Renal cortex interstitium (tissue), 11 donors: ENCODE data around the gene MRO. TPM values are rescaled to one million over a fixed set of nuclear protein-coding genes. Genes with fewer than 3 reads are reported as not detected.
"Not testable (repeated sequence)": the region's sequence is repeated elsewhere in the genome, so short reads cannot be mapped to it uniquely, and the experiment has no call there.

ENCODE experiments used
- DNase-seq, 11 donors: peaks; one replicate each; pipeline ENCODE4 v3.0.0-alpha.2; 2013; ENCODE audit warnings: low read depth in 9 of 11, low spot score in 4 of 11; ENCODE audit errors: extremely low read depth in 1 of 11
- polyA plus RNA-seq, 3 donors: library from polyadenylated mRNA; unstranded; fragments of 120-200 nt; gene quantifications; one replicate each; pipeline ENCODE4 v1.2.1, GENCODE V29; 2013; ENCODE audit not compliant: insufficient read length in 3 of 3

MRO gene
- polyA plus RNA-seq, 3 donors: 2.4 to 3.6 (median 2.4) TPM

DNA sequence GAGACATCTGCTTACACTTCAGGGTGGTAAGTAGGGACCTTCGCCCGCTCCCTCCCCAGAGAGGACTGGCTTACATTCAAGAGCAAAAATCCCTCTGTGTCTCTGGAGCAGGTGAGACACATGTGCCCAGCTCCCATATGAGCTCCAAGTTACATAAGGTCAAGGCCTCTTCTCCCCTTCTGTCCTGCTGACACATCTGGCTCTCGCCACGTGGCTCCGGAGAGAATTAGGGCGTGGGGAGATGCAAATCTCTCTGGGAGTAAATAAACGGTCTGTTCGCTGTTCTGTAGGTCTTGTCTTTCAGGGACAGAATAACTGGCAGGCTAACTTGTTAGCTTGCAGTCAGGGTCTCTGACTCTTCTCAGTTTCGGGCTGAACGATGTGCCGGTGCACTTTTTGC lies 16.2 kb downstream of the MRO start:
- DNase-seq: no peak

DNA sequence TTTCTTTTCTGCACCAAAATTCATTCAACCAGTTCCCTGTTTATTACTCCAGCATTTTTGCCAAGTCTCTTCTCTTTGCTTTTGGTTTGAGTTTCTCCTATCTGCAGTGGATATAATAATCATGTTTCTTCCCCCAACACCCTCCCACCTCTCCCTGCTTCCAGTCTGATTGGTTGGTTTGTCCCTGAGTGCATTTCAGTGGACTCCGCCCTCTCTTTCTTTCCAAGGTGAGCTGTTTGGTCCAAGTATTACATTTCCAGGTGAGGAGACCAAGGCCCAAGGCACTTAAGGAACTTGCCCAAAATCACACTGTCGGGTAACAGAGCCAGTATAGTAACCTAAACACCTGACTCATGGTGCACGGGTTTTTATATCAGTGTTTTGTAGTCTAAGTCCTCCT lies 17.7 kb downstream of the MRO start:
- DNase-seq: no peak

DNA sequence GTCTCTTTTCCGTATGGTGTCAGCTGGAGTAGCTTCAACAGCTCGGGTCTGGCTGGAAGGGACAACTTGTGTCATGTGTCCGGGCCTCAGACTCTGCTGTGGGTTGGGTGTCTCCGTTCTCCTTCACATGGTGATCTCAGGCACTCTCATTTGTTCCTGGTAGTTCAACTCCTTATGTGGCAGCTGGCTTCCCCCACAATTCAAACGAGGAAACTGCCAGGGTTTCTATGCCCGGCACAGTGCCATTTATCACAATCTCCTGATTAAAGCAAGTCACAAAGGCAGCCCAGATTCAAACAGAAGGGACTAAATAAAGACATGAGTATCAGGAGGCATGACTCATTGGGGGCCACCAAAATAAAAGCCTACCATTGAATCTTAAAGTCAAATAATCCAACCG lies 22.7 kb downstream of the MRO start:
- DNase-seq: no peak

DNA sequence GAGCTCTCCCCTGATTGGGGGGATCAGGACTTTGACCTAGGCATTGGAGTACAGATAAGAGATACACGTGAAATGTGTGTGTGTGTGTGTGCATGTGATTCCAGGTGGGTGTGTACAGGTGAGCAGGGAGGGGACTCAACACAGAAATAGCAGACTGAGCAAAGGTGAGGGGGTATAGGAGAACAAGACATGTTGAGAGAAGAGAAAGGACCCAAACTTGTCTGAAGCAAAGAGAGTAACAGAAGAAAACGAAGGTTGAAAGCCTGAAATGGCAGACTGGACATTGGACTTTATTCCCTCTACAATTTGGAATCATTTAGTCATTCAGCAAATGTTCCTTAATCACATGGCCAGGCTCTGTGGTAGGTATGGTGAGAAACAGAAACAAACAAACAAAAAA lies 23.3 kb downstream of the MRO start:
- no peak for DNase-seq

DNA sequence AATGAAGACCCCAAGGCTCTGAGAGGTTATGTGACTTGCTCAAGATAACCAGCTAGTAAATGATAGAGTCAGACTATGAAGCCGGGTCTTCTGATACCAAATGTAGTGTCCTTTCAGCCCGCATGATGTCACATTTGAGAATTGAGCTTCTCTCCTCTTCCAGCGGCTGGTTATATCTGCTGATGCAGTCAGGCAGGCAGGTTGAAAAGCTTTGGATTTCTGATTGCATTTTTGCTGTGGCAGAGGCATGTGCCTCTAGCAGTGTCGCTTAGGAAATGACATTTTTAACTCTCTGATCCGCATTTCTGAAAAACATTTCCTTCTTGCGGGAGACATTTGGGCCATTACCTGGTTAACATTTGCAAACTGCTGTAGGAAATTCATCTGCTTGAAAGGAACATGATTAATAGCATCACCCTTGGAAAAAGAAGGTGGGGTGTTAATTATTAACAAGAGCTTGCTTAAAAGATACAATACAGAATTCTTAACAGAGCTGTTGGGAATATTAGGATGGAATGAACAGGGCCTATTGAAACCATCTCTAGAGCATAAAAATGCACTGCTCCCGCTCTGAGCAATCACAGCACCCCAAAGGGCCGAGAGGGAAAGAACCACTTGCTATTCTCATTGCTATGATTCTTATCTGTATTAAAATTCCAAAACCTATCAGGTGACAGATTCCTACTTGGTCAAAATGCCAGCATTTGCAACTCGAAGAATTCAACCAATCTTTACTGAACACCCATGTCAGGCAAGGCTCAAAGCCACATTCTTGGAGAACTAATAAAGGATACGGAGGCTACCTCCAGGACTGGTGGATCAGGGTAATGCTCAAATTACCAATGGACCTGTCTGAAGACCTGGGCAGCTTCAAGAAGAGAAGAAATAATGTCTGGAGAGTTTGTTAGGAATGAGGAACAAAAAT lies 25.9 kb downstream of the MRO start:
- DNase-seq: no peak

DNA sequence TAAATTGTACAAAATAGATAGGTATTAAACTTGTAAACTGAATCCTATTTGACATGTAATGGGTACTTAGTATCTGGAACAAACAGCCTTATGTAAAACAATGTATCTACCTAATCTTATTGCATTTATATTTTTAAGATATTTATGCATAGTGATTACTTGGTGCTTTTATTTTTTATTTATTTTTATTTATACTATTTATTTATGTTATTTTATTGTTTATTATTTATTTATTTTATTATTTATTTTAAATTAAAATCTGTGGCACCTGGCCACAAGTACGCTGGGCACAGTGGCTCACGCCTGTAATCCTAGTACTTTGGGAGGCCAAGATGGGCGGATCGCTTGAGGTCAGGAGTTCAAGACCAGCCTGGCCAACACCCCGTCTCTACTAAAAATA lies 26.9 kb downstream of the MRO start:
- DNase-seq: no peak

DNA sequence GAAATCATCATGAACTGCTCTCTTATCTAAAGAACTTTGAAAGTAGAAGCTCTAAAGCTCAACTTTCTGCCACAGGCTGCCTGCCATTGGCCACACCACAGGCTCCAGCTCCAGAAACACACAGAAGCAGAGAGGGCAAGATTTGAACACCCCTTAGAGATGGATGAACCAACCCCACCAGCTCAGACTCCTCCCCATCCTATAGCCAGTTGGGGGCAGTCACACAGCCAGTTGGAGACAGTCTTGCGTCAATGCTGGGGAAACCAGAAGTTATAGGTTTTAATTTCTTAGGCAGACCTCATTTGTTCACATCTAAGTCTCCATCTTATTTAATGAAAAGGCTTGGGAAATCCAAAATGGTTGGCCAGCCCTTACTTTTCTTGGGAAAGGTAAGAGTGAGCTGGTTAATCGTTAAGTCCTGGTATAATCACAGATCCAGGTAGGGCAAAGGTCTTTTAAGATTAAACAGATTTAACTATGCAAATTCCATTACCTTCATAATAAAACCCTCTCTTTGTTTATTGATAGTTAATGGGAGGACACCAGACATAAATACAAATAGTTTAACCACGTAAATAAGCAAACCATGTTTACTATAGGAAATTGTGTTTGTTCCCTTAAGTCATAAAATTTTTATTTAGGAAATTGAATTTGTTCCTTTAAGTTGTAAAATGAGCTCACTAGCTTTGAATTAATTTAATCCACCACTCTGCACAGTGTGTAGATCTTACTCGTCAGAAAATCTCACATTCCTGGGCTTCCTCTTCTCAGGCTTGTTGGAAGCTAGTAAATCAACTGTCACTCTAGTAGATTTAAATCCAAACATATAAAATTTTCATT lies 28.0 kb downstream of the MRO start:
- DNase-seq: no peak

DNA sequence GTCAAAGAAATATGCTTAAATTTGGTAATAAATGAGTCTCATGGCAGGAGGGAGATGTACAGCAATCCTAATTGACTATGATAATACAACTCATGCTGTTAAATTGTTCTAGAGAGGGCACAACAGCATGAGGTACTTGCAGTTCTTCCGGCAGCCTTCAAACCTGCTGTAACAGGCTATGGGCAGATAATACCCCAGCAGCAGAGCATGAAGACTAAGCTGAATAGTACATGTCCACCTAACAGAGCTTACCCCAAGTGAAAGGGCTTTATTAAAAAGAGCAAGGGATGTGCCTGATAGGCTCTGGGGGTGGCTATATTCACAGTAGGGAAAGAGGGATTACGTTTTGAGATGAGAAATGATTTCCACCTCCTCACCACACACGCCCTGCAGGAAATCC lies 28.9 kb downstream of the MRO start:
- DNase-seq: no peak

DNA sequence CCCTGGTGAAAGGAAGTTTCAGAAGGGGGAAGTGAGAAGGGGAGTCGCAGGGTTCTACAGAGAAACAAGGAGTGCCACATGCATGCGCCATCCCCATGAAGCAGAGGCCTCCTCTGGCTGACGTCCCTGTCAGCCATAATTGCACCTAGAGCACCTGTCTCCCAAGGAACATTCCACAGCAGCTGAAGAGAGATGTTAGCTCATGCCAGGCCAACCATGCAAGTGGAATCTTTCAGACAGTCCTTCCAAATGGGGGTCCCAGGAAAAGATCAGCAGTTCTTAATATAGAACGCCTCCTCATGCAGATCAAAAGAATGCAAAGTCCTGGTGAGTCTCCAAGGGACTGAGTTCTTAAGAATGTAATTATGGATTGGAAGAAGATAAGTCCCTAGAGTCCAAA lies 29.6 kb downstream of the MRO start:
- DNase-seq: no peak

DNA sequence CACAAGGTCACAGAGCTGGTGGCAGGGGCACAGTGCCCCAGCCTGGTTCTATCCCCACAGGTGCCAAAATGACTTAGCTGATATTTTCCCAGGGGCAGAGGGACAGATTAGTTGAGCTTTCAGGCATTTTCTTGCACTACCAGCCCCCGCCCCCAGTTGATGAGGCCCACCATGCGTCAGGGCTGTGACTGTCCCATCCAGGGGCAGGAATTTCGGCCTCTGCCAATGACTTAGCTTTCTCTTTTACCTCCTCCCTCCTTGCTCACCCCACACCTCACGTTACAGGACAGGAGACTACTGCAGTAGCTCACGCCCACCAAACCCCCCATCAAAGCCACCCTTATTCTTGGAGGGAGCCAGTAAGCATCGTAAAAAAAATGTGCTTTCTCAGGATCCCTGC lies 31.5 kb downstream of the MRO start:
- DNase-seq: no peak

DNA sequence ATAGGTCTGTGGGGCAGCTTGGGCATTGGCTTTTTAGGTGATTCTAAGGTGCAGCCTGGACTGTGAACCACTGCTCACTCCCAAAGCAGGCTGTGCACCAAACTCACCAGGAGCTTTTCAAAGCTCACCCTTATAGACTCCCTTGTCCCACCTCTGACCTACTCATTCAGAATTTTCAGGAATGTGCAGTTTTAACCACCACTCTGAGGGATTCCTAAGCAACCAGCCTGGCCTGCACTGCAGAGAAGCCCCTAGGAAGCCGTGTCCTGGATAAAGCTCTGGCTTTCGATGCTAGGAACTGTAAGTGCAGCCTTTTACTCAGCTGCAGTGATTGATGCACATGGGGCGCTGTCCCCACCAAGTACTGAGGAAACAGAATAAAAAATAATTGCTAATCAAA lies 33.0 kb downstream of the MRO start:
- DNase-seq: no peak

DNA sequence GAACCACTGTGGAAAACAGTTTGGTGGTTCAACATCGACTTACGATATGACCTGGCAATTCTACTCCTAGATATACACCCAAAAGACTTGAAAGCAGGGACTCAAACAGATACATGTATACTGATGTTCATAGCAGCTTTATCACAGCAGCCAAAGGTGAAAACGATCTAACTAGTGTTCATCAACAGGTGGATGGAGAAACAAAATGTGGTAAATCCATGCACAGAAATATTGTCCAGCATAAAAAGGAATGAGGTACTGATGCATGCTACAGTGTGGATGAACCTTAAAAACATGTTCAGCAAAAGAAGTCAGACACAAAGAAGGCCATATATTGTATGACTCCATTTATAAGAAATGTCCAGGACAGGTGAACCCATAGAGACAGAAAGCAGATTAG lies 36.3 kb downstream of the MRO start:
- DNase-seq: no peak

DNA sequence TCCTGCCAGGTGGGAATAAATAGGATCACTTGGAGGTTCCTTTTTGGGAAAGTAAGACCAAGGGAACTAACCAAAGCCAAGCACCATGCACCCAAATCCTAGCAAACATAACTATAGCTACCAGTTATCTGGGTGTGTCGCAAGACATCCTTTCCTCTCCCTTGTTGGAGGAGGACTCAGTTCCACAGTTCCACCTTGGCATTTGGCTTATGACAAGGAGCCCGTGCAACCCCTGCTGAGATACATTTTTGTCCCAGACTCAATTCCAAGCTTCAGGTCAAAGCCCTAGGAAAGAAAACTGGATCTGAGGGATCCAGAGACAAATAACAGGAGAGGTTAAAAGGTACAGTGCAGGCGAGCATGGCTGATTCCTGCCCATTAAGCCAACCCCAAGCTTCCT lies 40.8 kb downstream of the MRO start:
- not testable (repeated sequence) for DNase-seq

DNA sequence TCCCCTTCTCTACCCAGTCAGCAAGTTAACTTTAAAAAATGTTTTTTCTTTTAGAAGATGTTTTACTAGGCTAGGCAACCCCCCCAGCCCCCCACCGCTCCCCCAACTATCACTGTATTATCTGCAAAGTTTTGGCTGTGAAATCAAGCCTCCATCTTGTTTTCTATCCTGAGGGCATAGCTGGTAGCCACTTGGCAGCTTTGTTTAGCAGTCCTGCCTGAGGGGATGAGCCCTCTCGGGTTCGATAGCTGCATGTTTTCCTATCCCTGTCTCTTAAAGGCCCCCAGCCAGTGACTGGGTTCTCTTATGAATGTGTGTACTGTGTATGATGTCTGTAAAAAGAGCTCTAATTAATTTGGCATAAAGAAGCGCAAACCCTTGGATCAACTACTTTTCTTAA lies 43.4 kb downstream of the MRO start:
- no peak for DNase-seq

DNA sequence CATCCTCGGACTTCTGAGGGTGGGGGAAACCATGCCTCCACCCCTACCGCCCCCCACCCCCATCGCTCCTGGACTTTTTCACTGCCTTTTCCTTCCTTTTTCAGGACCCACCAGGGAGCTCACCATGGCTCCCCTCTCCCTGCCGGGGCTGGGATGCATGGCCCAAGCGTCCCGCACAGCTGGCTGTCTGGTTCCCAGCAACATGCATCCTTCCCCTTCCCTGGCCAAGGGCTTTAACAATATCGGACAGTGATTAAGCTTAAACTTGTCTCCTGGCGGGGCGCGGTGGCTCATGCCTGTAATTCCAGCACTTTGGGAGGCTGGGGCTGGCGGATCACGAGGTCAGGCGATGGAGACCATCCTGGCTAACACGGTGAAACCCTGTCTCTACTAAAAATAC lies 44.1 kb downstream of the MRO start:
- no peak for DNase-seq

DNA sequence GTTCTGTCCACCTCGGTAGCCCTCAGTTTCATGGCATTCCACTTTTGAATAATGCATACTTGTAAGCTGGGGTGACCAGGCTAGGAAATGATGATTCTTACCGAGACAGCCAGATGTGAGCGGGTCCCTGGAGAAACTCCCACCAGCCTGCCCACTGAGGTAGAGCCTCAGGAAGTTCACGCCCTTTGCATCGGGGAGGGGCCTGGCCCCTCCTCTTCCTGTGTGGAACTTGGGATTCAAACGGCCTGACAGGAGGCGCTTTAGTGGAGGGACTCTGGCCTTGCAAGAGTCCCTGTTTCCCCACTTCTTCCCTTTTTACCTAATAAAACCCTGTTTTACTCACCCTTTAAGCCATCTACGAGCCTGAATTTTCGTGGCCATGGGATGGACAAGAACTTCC lies 44.6 kb downstream of the MRO start:
- DNase-seq: no peak

DNA sequence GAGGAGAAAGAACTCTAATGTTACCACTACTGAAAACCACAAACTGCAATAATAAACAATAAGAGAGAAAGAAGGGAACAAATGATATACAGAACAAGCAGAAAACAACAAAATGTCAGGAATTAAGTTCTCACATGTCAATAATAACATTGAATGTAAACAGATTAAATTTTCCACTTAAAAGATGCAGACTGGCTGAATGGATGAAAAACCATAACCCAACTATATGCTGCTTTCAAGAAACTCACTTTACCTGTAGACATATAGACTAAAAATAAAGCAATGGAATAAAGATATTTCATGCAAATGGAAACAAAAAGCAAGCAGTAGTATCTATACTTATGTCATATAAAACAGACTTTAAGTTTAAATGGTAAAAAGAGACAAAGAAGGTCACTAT lies 50.4 kb downstream of the MRO start:
- no peak for DNase-seq

DNA sequence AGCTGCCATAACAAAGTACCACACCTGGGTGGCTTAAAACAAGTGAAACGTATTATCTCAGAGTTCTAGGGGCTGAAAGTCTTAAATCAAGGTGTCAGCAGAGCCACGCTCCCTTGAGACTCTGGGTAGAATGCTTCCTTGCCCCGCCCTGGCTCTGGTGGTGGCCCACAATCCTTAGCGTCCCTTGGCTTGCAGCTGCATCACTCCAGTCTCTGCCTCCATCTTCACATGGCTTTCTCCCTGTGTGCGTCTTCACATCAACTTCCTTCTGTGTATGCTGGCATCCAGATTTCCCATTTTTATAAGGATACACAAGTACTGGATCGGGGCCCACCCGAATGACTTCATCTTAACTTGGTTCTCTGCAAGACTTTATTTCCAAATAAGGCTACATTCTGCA lies 62.5 kb downstream of the MRO start:
- no peak for DNase-seq

DNA sequence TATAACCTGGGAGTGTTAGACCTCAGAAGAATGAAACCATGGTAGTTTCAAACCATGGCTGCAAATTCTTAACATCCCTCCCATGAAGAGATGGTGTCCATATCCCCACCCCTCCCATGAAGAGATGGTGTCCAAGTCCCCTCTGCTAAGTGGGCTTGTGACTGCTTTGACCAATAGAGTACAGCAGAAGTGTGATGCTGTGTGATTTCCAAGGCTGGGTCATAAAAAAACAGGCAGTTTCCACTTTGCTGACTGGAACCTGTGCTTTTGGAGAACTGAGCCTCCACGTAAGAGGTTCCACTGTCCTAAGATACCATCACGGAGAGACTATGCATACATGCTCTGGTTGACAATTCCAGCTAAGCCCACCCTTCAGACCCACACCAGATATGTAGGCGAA lies 65.5 kb downstream of the MRO start:
- no peak for DNase-seq

DNA sequence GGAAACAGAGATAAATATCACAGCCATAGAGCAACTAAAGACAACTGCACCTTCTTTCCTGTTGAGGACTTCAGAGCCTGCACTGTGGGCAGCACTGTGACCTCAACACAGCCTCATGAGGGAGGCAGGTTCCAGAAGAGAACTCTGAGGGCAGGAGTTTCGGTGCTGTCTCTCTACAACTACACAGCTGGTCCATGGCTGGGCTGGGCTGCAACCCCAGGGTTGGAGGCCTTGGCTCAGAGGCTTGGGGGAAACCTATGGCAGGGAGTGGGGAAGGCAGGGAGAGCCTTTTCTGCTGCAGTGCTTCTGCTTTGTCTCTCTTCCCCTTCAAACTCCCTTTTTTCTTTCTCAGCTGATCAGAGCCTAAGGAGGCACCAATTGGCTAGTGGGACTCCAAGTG lies 66.5 kb downstream of the MRO start:
- no peak for DNase-seq
